Activated naive CD4-positive, alpha-beta T cell treated with Interleukin-2 at 50 U/mL for 16 hours (primary cell): ENCODE data around the gene PKHD1.
"Not testable (repeated sequence)": the region's sequence is repeated elsewhere in the genome, so short reads cannot be mapped to it uniquely, and the experiment has no call there.

Source experiments
- DNase-seq: peaks from one replicate; pipeline ENCODE4 v3.0.0-alpha.2; 2020

PKHD1 gene

GRCh38 chr6:51913265-51913664, 174.1 kb downstream of the PKHD1 start:
- DNase-seq, result no peak

GRCh38 chr6:51910851-51911250, 176.6 kb downstream of the PKHD1 start:
- no peak for DNase-seq

- no peak for DNase-seq
Measured at GRCh38 chr6:51908243-51908642, 179.2 kb downstream of the PKHD1 start.

- no peak for DNase-seq
Measured at GRCh38 chr6:51901766-51902764, 185.3 kb downstream of the PKHD1 start.

- DNase-seq, result no peak
Measured at GRCh38 chr6:51893366-51893765, 194.0 kb downstream of the PKHD1 start.

GRCh38 chr6:51892750-51893149, 194.7 kb downstream of the PKHD1 start:
- no peak for DNase-seq

GRCh38 chr6:51892339-51892738, 195.1 kb downstream of the PKHD1 start:
- no peak for DNase-seq

- DNase-seq, result no peak
Measured at GRCh38 chr6:51891784-51892183, 195.6 kb downstream of the PKHD1 start.

GRCh38 chr6:51887859-51888258, 199.6 kb downstream of the PKHD1 start:
- no peak for DNase-seq

GRCh38 chr6:51885957-51886356, 201.5 kb downstream of the PKHD1 start:
- DNase-seq, result no peak

GRCh38 chr6:51868591-51869355, 218.6 kb downstream of the PKHD1 start:
- no peak for DNase-seq

- no peak for DNase-seq
Measured at GRCh38 chr6:51866867-51867266, 220.5 kb downstream of the PKHD1 start.

GRCh38 chr6:51865996-51866395, 221.4 kb downstream of the PKHD1 start:
- no peak for DNase-seq

- no peak for DNase-seq
Measured at GRCh38 chr6:51865176-51865575, 222.2 kb downstream of the PKHD1 start.

GRCh38 chr6:51857134-51857533, 230.3 kb downstream of the PKHD1 start:
- no peak for DNase-seq

- DNase-seq, result no peak
Measured at GRCh38 chr6:51856508-51856907, 230.9 kb downstream of the PKHD1 start.

- no peak for DNase-seq
Measured at GRCh38 chr6:51855310-51856082, 231.9 kb downstream of the PKHD1 start.

GRCh38 chr6:51854876-51855275, 232.5 kb downstream of the PKHD1 start:
- no peak for DNase-seq

- no peak for DNase-seq
Measured at GRCh38 chr6:51854347-51854746, 233.1 kb downstream of the PKHD1 start.

- DNase-seq, result not testable (repeated sequence)
Measured at GRCh38 chr6:51853109-51853508, 234.3 kb downstream of the PKHD1 start.

GRCh38 chr6:51846531-51846930, 240.9 kb downstream of the PKHD1 start:
- no peak for DNase-seq

- DNase-seq, result no peak
Measured at GRCh38 chr6:51844336-51844735, 243.1 kb downstream of the PKHD1 start.

GRCh38 chr6:51843456-51844056, 243.9 kb downstream of the PKHD1 start:
- no peak for DNase-seq
